ENCODE results near the gene KIF11.
"Not testable (repeated sequence)": the region's sequence is repeated elsewhere in the genome, so short reads cannot be mapped to it uniquely, and the experiment has no call there.

KIF11 gene

DNA sequence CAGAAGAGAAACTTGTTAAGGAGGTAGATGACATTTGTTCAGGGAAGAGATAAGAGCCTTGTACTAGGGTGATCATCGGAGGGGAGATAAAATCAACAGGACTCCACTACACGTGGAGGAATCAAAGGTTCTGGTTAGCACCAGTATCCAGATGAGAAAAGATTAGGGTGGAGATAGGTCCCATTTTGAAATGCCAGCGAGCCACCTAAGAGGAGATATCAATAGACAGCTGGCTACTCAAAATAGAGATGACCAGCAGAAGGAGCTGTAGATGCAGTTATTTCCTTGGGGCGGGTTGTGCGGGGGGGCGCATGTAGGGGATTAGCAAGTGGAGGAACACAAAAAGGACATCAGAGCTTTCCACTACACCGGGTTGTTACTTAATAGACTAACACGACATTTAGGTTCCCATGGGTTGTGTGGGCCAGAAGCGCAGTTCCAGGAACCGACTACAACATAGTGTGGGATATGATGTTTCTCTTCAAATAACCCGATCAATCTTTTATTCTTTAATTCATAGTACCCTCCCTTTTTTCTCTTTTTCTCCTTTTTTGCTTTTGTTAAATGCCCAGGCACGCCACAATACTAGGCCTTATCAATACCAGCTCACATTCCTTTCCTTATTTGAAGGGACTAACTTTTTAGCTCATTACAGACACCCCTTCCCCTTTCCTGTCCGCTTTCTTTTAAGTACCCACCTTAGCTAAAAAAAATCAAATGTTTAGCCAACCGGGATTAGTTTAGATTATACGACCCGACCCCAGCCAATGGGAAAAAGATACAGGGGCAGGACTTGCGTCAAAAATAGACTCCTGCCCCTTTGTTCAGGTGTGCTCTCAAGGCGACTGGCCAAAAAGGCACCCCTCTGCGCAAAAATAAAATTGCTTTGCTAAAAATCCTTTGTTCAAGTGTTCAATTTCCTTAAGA lies 2.0 kb upstream of the KIF11 start:
- in situ Hi-C loops (cut with MboI; ENCODE audit: low sequenced_read_pairs) = no loop called here

DNA sequence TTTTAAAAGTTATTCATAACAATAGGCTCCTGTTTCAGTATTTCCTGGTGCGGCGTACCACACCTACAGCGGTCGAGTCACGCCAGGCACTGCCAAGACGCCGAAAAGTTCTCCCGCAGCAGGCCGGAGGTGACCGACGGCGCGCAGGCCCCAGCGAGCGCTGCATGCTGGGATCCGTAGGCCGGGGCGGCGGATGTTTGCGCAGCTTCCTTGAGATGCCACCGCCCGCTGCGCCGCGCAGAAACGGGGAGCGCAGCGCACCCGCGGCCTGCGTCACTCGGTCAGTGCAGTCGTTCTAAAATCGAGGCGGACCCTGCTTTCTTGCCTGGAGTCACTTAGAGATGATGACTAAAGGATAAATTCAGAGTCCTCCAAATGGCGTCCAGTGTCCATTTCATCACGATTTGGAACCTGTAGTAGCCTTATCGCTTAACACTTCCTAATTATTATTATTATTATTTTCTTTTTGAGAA lies 1.3 kb upstream of the KIF11 start:
- in situ Hi-C loops (cut with MboI; ENCODE audit: low sequenced_read_pairs) = no loop called here

DNA sequence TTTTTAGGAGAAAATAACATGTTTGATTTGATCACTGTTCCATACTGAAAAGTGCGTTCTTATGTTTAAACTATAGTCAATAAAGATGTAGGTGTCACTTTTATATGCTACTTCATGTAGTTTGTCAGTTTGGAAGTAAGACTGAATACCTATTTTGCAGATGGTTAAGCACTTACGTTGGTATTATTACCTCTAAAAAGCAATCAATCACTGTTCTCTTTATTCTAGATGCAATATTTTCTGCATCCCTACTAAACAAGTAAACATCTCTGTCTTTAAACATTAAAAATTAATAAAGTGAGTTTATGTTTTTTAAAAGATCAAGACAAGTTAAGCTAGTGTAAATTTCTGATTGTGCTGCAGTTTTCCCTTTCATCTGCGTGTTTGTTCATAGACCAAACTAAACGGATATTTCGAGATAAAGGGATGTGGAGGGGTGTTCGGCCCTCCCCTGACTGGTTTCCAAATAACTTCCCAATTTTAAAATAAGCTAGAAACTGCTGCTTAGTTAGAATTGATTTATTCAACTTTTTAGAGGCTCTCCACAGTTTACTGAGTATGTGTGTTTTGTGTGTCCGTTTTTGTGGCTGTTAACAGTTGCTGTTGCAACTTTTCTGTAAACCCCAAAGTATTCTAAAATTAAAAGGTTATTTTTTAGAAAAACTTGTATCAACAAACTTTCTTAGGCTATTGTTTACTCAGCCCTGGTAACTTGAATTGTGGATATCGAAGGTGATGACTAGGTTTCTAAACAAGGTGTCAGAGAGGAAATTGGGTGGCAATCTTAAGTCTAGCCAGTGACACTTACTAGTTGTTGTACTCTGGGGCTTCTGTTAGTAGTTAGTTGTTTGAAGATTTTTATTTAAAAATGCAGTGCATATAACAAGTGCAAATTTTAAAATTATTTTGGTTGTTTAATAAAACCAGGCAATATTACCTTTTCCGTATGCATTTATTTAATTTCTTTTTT lies 974 bp downstream of the KIF11 start:
- in situ Hi-C loops (cut with MboI; ENCODE audit: low sequenced_read_pairs) = no loop called here

DNA sequence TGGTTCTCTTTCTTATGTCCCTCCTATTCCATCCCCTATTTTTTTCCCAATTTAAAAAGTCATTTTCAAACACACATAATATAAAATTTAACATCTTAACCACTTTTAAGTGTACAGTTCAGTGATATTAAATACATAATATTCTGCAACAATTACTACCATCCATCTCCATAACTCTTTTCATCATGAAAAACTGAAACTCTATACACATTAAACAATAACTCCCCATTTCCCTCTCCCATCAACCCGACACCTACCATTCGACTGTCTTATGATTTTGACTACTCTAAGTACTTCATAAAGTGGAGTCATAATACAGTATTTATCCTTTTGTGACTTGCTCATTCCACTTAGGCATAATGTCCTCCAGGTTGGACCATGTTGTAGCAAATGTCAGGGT lies 2.6 kb downstream of the KIF11 start:
- in situ Hi-C loops (cut with MboI; ENCODE audit: low sequenced_read_pairs) = no loop called here

DNA sequence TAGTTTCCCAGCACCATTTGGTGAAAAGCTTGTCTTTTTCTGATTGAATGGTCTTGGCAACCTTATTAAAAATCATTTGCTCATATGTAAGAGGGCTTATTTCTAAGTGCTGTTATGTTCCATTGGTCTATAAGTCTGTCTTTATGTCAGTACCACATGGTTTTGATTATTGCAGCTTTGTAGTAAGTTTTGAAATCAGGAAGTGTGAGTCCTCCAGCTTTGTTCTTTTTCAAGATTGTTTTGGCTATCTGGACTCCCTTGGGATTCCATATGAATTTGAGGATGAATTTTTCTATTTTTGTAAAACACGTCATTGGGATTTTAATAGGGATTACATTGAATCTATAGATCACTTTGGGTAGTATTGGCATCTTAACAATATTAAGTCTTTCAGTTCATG lies 5.4 kb downstream of the KIF11 start:
- in situ Hi-C loops (cut with MboI; ENCODE audit: low sequenced_read_pairs) = no loop called here

DNA sequence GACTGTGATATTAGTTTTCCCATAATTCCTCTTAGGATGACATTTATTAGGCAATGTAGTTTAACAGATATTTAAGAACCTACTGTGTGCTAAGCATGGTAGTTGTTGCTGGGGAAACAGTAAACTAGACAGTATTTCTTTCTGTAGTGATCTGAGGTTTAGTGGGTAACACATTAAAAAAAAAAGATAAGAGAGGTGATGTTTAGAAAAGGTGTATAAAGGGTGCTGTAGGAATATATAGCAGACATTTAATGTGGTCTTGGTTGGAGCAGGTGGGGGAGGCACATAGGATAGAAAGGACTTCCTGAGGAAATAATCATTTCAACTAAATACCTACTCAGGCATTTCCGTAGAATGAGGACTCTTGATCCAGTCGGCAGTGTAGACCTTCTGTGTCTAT lies 11.9 kb downstream of the KIF11 start:
- in situ Hi-C loops (cut with MboI; ENCODE audit: low sequenced_read_pairs) = no loop called here

DNA sequence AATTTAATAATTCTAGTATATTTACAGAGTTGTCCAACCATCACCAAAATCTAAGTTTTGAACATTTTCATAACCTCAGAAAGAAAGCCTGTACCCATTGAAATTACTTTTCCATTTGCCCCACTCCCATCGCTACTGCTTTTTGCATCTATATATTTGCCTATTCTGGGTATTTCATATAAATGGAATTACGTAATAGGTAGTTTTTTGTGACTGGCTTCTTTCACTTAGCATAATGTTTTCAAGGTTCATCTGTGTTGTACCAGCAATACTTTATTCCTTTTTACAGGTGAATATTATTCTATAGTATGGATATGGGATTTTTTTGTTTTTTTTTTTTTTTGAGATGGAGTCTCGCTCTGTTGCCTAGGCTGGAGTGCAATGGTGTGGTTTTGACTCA lies 22.6 kb downstream of the KIF11 start:
- in situ Hi-C loops (cut with MboI; ENCODE audit: low sequenced_read_pairs) = no loop called here

DNA sequence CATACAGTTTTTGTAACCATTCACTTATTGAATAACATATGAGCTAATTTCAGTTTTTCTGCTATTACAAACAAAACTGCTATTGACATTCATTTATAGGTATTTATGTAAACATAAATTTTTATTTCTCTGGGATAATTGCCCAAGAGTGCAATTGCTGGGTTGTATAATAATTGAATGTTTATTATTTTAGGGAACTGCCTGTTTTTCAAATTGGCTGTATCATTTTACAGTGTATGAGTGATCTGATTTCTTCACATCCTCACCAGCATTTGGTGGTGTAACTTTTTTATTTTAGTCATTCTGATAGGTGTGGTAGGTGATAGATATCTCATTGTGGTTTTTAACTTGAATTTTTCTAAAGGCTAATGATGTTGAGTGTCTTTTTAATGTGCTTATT lies 26.4 kb downstream of the KIF11 start:
- in situ Hi-C loops (cut with MboI; ENCODE audit: low sequenced_read_pairs) = no loop called here

DNA sequence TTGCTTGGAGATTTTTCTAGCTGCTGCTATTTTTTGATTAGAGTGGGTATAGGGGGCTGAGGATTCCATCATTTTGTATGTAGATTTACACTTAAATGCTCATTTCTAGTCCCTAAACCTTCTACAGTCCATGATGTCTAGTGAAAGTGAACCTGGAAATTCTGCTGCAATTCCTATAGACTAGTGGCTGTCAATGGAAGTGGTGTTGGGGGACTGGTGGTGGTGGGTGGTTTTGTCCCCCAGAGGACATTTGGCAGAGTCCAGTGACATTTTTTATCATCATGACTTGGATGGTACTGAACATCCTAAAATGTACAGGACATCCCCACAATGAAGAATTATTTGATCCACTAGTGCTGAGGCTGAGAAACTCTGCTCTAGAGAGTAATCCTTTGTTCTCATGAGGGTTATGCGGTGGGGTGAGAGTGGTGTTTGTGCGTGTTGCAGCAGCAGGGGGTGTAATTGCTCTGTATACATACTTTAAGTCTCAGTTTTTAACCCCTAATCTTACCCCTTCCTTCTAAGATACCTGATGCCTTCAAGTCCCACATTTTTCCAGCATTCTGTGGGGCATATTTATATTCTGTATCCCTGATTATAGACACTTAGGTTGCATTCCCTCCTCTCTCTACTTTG lies 35.0 kb downstream of the KIF11 start:
- in situ Hi-C loops (cut with MboI; ENCODE audit: low sequenced_read_pairs) = no loop called here

DNA sequence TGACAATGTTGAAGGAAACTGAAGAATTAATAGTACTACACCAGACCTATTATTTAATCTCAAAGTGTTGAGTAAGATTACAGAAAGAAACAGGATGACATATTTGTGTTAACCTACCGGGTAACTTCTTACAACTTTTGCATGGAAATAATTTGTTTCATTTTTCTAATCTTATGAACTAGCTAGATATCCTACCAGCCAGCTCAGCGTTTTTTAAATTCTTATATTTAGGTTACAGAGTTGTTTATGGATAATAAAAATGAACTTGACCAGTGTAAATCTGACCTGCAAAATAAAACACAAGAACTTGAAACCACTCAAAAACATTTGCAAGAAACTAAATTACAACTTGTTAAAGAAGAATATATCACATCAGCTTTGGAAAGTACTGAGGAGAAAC lies 37.0 kb downstream of the KIF11 start:
- in situ Hi-C loops (cut with MboI; ENCODE audit: low sequenced_read_pairs) = no loop called here

DNA sequence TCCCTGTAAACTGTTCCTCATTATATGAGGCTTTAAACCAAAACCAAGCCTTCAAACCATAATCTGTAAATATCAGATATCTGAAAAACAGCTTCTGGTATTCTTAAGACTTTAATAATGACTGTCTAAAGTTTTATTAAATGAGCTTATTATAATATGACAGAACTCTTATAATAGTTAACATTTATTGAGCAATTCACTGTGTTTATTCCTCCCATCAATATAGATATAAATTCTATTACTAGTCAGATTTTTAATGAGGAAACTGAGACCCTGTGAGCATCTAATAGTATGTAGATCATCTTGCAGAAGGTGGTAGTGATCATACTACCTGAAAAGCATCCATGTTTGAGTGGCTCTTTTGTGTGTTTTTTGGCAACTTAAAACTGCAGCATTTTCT lies 45.1 kb downstream of the KIF11 start:
- in situ Hi-C loops (cut with MboI; ENCODE audit: low sequenced_read_pairs) = no loop called here

DNA sequence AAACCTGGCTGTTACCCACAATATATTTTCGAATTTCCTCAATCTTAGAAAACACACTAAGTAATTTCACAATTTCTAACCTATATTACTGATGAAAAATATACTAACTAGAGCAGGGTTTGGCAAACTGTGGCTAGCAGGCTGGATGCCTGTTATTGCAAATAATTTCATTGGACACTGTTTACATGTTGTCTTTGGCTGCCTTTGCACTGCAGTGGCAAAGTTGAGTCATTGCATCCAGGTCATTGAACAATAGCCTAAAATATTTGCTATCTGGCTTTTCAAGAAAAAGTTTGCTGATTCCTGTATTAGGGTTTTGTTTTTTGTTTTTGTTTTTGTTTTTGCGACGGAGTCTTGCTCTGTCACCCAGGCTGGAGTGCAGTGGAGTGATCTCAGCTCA lies 47.2 kb downstream of the KIF11 start:
- in situ Hi-C loops (cut with MboI; ENCODE audit: low sequenced_read_pairs) = no loop called here

DNA sequence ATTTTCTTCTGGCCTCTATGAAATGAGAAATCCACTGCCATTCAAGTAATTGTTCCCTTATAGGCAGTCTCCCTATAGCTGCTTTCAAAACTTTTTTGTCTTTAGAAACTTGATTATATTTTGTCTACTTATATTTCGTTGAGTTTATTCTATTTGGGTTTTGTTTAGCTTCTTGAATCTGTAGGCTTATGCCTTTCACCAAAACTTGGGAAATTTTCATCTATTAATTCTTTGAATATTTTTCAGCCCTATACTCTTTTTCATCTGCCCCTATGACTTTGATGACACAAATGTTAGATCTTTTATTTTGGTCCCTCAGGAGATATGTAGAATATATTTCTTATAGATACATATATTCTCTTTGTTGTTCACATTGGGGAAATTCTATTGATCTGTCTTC lies 48.6 kb downstream of the KIF11 start:
- in situ Hi-C loops (cut with MboI; ENCODE audit: low sequenced_read_pairs) = no loop called here

DNA sequence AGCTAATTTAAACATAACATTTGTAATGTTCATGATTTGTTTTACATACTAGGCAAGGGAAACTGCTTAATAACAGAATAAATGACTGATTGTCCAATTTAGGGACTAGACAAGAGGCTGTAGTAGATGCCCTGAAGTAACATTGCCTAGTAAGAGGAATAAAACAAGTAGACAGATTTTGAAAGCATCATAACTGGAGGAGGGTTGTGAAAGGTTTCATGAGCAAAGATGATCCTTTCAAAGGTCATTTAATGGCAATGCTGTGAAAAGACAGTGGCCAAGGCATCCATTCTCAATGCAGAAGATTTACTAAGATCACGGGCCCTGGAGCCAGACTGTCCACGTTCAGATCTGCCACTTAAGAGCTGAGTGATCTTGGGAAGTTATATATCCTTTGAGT lies 52.0 kb downstream of the KIF11 start:
- in situ Hi-C loops (cut with MboI; ENCODE audit: low sequenced_read_pairs) = no loop called here

DNA sequence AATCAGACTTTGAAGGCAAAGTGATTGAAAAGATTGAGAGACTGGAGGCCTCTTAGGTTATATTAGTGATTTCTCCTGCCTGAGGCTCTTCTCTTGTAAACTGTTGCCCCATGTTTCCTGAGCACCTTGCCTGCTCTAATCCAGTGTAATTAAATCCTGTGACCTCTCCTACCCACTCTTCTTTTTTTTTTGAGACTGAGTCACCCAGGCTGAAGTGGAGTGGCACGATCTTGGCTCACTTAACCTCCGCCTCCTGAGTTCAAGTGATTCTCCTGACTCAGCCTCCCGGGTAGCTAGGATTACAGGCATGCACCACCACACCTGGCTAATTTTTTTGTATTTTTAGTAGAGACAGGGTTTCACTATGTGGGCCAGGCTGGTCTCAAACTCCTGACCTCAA lies 57.9 kb downstream of the KIF11 start:
- in situ Hi-C loops (cut with MboI; ENCODE audit: low sequenced_read_pairs) = not testable (repeated sequence)

DNA sequence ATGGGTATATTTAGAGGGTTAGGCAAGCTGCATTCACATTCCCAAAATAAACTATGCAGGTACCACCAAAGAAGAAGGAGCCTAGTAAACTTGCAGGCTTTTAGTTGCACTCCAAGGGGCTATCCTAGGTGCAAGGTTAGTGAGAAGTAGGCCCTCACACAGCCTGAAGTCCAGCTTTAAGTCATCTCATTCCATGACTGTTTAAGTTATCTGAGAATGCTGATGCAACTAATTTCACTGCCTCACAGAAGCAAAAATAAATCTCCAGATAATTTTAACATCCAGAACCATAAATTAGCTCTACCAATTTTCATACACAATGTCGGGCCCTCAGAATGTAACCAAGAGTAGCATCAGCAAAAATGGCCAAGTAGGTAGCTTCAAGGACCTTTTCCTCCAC lies 62.5 kb downstream of the KIF11 start:
- in situ Hi-C loops (cut with MboI; ENCODE audit: low sequenced_read_pairs) = no loop called here

DNA sequence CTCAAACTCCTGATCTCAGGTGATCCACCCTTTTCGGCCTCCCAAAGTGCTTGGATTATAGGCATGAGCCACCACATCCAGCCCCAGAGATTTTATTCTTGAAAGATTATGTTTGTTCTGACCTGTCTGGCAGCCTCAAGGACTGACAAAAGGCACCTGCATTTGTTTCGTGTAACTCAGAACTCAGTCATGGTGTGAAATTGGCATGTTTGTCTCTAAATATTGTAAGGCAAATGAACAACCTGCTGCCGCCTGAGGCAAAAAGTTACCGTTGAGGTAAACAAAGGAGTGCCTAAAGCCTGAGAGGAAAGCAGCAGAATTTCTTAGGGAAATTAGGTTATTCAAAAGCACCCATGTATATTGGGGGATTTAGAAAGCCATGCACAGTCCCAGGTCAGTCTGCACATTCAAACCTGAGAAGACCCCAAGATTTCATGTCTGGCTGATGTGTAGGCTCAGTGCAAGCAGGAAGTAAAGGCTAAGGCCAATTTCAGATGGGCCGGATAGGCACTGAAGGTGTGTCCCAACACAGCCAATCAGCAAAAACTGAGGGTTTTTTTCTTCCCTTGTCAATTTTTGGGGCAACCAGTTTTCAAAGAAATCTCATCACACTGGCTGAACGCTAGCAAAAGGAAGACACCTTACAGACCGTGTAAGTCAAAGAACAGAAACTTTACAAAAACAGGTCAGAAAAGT lies 63.5 kb downstream of the KIF11 start:
- in situ Hi-C loops (cut with MboI; ENCODE audit: low sequenced_read_pairs) = no loop called here

DNA sequence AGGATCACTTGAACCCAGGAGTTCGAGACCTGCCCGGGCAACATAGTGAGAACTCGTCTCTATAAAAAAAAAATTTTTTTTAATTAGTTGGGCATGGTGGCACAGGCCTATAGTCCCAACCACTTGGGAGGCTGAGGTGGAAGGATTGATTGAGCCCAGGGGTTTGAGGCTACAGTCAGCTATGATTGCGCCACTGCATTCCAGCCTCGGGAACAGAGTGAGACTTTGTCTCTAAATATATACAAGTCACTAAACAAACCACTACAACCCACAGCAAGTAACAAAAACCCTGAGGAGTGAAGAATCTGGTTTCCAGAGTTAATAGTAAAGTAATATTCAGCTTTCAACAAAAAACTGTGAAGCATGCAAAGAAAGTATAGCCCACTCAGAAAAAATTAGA lies 64.1 kb downstream of the KIF11 start:
- in situ Hi-C loops (cut with MboI; ENCODE audit: low sequenced_read_pairs) = no loop called here

DNA sequence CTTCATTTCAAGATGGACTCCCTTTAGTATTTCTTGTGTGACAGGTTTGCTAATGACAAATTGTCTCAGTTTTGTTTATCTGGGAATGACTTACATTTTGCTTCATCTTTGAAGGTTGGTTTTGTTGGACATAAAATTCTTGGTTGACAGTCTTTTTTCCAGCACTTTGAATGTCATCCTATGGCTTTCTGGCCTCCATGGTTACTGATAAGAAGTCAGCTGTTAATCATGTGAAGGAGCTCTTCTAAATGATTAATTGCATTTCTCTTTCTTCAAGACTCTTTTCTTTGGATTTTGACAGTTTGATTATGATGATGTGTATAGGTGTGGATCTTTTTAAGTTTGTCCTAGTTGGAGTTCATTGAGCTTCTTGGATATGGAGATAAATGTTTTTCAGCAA lies 69.9 kb downstream of the KIF11 start:
- in situ Hi-C loops (cut with MboI; ENCODE audit: low sequenced_read_pairs) = no loop called here

DNA sequence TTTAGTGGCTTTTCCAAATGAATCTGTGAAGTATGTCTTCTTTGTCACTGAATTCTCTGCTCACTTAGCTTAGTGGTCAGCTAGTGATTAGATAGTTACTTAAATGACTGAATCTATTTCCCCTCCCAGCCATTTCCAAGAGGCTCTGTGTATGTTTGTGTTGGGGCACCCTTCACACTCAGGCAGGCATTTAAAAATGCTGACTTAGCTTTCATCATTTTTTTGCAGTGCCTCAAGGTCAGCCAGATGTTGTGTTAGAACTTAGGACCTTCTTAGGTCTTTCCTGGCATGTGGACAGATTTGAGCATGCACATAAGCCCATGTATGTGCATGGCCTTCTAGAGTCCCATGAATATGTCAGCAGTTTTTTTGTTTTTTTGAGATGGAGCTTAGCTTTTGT lies 71.4 kb downstream of the KIF11 start:
- in situ Hi-C loops (cut with MboI; ENCODE audit: low sequenced_read_pairs) = no loop called here

DNA sequence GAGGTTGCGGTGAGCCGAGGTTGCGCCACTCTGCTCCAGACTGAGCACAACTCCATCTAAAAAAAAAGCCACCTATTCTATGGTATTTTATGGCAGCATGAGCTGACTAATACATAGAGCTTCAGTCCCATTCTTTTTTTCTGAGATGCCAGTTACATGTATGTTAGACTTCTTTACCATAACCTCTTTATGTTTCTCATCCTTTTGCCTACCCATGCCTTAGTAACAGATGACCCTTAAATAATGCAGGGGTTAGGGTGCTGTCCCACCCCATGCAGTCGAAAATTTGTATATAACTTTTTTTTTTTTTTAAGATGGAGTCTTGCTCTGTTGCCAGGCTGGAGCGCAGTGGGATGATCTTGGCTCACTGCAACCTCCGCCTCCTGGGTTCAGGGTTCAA lies 74.1 kb downstream of the KIF11 start:
- in situ Hi-C loops (cut with MboI; ENCODE audit: low sequenced_read_pairs) = no loop called here

Measured in HL-60/S4 treated with retinoic acid at 250 ng/mL for 4 days and 3 days (cell line).